Measurements from ENCODE around the gene CCDC170.

Gene CCDC170

DNA sequence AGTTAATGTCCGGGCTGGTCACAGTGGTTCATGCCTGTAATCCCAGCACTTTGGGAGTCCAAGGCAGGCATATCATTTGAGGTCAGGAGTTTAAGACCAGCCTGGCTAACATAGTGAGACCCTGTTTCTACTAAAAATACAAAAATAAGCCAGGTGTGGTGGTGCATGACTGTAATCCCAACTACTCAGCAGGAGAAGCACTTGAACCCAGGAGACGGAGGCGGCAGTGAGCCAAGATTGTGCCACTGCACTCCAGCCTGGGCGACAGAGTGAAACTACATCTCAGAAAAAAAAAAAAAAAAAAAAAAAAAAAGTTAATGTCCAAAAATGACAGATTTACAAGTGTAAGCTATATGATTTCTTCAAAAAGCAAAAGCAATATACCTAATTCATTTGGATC, 124.9 kb downstream of the CCDC170 start:
- DNase-seq (ENCODE audit: low read depth), result no peak

DNA sequence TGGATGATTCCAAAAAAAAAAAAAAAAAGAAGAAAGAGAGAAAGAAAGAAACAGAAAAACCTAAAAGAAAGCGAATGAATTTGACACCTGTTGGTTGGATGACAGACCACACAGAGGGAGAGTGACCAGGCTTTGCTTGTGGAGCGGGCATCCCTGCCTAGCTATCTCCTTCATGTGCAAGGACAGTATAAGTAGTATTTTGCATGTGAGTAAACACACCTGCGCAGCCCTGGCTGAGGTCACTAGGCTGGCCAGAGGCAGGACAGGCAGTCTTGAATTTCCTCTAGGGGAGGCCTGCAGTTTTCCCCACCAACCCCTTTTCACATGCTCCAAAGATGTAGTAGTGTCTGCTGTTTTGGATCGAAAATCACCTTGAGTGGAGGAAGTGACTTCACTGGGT, 126.4 kb downstream of the CCDC170 start:
- no peak for DNase-seq (ENCODE audit: low read depth)

DNA sequence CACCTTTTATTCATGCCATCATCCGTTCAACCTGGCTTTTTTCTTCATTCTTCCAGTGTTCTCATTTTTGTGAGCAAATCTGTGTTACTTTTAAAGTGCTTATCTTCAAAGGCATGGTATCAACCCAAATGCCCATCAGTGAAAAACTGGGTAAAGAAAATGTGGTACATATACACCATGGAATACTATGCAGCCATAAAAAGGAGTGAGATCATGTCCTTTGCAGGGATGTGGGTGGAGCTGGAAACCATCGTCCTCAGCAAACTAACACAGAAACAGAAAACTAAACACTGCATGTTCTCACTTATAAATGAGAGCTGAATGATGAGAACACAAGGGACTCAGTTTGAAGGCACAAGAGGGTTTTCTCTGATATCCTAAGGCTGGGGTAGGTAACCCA, 130.3 kb downstream of the CCDC170 start:
- no peak for DNase-seq (ENCODE audit: low read depth)

DNA sequence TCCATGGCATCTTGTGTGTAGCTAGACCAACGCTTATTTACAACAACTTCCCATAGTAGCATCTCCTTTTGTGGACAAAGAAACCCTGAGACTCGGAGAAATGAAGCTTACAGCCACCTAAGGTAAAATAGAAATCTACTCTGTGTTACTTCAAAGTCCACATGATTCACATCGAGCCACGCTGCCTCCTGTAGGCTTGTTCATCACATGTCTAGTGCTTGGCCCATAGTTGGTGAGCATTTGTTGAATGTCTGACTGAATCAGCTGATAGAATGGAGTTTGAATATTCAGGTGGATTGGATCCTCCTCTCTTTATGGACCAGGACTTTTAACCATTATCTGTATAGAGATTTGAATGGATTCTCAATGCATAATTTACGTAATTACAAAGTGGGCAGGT, 130.7 kb downstream of the CCDC170 start:
- no peak for DNase-seq (ENCODE audit: low read depth)

DNA sequence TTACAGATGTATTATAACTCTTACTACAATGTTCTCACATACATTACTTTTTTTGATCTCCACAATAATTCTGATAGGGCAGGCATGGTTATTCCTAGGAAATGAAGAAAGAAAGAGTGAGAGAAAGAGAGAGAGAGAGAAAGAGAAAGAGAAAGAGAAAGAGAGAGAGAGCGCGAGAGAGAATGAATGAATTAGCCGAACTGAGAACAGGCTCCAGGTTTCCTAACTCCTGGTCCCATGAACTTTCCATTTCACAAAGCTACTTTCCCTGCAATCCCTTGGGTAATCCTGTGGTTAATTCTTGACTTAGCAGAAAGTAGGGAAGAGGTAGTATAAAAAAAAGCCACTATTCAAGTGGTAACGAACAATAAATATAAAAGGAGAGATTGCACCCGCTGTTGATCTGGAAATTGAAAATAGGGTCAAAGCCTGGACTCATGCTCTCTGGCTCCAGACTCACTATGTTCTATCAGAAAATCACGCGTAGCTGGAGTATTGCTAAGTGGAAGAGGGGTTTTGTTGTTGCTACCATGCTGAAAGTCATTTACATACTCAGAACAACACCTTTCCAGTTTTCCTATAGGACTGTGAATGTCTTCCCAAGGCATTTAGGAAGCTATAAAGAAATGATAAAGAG, 131.2 kb downstream of the CCDC170 start:
- DNase-seq (ENCODE audit: low read depth), result no peak

DNA sequence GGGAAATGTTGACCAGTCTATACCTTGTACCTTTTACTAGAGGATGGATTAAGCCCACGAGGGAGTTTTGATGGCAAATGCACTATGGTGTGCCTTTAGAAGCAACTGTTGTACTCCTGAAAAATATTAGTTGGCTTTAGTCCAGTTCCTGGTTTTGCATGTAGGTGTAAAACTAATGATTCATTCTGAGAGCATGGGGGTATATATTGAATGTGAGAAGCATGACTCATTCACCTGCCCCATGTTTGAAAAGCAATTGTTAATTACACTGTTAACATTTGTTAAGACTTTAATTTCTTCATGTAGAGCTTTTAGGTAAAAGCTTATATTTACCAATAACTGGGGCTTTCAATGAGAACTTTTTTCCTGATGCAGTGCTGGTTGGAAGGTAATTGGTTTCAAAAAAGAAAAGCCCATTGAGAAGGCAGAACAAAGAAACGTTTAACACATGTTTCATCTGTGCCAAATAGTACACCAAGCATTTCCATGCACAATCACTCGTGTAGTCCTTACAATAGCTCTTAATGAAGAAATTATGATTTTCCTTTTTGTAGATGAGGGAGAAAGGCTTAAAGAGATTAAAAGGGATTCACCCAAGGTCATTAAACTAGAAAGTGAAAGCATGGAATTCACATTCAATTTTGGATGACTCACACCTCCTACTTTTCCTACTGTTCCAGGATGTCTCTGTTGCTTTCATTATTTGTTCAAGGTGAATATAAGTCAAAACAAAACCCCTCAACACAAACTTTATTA, 134.1 kb downstream of the CCDC170 start:
- peak; percentile 17 for DNase-seq (ENCODE audit: low read depth)

DNA sequence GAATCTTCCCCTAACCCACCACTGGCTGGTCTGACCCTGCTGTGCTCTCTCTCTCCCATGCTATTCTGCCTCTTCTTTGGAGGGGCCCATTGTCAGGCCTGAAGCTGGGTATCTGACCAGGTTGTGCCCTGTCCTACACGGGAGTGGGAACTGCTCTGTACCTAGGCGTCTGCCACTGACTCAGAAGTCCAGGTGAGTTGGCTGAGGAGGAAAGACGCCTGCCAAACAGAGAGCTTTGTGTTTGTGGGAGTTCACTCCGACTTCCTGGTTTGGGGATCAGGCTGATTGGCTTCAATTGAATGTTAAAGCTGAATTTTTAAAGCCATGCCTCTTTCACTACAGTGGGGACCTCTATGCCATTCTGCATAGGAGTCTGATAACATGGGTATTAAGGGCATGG, 136.0 kb downstream of the CCDC170 start:
- DNase-seq (ENCODE audit: low read depth), result no peak

DNA sequence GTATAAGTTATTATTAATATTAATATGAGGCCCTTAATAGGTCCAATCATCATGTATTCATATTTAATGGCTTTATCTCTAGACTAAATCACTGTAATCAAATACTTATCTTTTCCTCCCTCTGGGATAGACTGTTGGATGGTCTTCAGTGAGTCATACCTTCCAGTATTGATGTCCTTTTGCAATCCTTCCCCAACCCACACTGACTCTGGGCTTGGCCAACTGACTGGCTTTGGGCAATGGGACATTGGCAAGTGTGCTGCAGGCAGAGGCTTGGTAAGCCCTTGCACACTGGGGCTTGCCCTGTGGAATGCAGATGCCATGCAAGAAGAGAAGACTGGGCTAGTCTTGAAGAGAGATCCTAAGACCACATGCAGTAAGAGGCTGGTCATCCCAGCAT, 136.6 kb downstream of the CCDC170 start:
- DNase-seq (ENCODE audit: low read depth), result no peak

DNA sequence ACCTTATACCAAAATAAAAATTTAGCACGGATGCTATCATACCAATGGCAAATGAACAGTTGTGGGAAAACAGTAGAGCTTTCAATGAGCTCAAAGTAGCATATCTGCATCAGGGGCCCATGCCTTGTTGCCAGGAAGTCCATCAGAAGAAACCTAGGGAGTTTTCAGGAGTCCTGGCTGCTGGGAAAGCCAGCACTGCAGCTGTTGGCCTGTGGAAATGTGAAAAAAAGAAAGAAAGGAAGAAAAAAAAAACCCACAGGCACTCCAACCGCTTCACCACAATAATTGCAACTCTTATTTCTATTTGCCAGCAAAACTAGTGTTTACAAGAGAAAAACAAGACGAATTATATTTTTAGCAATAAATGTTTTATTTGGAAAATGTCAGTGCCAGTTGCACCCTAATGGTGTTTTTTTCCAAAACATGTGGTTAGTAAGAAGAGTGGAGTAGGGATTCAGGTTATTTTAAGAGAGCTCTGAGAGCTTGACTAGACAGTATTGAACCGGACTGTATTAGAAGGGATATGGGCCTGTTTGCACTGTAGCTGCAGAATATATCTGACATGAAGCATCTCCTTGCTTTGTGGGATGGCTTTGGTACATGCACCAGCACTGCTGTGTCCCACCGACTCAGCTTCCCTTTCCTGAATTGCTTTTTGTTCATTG, 137.3 kb downstream of the CCDC170 start:
- no peak for DNase-seq (ENCODE audit: low read depth)

DNA sequence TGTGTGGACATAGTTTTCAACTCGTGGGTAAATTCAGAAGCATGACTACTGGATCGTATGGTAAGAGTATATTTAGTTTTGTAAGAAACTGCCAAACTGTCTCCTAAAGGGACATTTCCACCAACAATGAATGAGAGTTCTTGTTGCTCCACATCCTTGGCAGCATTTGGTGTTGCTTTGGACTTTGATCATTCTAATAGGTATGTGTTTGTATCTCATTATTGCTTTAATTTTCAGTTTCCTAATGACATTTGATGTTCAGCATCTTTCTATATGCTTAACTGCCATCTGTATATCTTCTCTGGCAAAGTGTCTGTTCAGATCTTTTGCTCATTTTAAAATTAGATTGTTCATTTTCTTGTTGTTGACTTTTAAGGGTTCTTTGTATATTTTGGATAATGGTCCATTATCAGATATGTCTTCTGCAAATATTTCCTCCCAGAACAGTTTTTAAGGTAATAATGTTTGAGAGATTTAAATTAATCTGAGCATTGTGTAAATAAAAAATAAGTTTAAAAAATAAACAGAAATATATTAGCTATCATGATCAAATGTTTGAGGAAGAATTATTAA, 138.7 kb downstream of the CCDC170 start:
- no peak for DNase-seq (ENCODE audit: low read depth)

DNA sequence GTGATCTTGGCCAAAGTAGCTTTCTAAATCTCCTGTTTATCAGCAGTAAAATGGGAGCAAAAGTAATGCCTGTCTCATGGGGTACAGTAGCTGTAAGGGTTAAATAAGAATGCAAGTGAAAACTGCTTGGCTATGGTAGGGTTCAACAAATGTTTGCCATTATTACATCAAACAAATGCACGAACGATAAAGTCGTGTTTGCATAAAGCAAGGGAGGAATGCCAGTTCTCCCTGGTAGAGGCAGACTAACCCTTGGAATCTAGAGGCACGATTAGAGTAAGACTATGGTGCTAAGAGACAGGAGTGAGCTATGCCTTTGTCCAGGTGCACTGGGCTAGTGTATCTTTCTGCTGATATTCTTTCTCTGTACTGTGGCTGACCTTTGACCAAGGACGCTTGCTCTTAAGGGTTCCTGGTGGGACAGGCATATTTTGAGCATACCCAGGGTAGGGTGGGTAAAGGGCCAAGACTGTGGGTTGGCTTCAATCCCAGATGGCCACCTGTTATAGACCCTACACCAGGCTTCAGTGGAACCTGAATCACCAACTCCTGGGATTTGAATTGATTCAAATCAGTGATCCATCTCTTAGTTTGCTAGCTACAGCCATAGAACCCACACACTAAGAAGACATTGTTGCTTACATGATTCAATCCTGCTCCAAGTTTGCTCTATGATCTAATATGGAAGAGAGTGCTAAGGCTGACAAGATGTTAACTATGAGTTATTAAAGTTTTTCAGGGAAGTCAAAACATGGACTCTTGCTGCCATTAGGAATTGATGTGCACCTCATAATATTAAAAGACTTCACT, 139.9 kb downstream of the CCDC170 start:
- DNase-seq (ENCODE audit: low read depth), result no peak

DNA sequence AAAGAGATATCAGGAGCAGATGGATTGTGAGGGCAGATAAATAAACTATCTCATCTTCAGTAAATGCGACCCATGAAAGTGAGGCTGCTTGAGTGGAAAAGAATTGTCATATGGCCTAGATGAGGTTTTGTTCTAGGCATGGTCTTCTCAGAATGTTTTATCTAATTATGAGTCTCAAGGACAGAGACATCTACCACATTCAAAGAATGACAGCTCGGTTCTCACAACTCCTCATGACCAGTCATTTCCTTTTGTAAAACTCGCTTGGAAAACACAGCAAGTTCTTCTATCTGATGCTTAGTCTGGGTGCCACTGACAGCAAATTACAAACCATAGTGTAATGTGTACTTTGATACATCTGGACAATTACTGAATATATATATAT, 140.5 kb downstream of the CCDC170 start:
- DNase-seq (ENCODE audit: low read depth), result no peak

DNA sequence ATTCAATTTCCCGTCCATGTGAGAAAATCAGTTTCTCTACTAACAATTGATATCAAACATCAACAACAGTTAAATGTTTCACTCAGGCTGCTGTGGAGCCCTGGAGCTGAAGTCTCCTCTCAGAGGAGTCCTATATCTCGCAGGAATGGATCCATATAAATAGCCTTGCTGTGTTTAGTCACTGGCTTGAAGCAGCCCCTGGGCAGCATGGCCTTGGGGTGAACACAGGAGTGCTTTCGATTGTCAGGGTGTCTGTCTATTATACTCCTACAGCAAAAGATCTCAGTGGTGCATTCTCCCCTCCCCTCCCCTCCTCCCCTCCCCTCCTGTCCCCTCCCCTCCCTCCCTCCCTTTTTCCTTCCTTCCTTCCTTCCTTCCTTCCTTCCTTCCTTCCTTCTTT, 141.9 kb downstream of the CCDC170 start:
- DNase-seq (ENCODE audit: low read depth), result no peak

DNA sequence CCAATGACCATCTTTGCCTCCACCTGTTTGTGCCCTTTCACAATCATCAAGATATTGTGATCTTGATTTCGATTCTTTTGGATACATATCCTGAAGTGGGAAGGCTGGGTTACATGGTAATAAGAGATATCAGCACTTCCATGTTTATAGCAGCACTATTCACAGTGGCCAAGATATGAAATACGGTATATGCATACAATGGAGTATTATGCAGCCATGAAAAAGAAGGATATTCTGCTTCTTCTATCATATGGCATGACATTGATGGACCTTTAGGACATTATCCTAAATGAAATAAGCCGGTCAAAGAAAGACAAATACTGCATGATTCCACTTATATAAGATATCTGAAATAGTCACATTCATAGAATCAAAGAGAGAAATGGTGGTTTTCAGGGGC, 144.0 kb downstream of the CCDC170 start:
- no peak for DNase-seq (ENCODE audit: low read depth)

DNA sequence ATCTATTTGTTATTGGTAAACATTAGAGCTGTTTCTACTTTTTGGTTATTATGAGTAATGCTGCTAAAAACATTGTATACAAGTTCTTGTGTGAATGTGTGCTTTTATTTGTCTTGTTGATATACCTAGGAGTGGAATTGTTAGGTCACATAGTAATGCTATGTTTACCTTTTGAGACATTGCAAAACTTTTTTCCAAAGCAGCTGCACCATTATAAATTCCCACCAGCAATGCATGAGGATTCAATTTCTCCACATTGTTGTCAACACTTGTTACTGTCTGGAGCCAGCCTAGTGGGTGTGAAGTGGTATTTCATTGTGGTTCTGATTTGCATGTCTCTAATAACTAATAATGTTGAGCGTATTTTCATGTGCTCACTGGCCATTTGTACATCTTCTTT, 145.9 kb downstream of the CCDC170 start:
- no peak for DNase-seq (ENCODE audit: low read depth)

DNA sequence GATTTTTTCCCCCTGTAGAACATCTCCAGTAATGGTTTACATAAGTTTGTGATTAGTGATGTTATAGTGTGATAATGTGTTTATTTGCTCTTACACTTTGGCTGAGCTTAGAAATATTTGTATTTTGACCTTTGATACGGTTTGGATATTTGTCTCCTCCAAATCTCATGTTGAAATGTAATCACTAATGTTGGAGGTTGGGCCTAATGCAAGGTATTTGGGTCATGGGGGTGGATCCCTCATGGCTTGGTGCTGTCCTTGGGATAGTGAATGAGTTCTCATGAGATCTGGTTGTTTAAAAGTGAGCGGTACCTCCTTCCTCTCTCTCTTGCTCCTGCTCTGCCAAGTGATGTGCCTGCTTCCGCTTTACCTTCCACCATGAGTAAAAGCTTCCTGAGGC, 147.2 kb downstream of the CCDC170 start:
- no peak for DNase-seq (ENCODE audit: low read depth)

DNA sequence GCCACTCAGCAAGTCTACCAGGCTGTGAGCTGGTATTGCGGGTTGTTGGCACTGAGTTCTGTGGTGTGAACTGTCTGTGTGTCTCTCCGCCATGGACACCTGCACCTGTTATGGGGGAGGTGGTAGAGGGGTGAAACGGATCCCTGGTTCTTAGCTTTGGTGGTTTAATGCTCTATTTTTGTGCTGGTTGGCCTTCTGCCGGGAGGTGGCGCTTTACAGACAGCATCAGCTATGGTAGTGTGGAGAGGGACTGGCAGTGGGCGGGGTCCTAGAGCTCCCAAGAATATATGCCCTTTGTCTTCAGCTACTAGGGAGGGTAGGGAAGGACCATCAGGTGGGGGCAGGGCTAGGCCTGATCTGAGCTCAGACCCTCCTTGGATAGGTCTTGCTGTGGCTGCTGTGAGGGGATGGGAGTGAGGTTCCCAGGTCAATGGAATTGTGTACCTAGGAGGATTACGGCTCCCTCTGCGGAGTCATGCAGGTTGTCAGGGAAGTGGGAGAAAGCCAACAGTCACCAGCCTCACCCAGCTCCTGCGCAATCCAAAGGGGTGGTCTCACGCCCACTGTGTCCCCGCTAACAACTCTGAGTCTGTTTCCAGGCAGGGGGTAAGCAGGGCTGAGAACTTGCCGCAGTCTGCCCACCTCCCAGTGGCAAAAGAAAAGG, 154.3 kb downstream of the CCDC170 start:
- peak; percentile 5 for DNase-seq (ENCODE audit: low read depth)

DNA sequence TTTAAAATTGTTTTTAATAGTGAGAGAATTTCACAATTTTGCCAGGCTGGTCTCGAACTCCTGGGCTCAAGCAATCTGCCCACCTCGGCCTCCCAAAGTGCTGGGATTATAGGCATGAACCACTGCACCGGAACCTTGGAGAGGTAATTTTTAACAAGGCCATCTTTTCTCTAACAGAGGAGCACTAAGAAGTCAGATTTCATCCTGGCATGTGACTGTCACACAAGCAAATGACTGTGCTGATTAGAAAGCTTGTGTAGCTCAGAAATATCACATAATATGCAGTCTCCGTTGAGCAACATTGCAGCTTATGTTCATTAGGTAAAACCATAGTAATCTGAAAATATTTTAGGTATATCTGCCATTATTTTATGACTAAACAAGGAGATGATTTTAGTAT, 156.0 kb downstream of the CCDC170 start:
- no peak for DNase-seq (ENCODE audit: low read depth)

DNA sequence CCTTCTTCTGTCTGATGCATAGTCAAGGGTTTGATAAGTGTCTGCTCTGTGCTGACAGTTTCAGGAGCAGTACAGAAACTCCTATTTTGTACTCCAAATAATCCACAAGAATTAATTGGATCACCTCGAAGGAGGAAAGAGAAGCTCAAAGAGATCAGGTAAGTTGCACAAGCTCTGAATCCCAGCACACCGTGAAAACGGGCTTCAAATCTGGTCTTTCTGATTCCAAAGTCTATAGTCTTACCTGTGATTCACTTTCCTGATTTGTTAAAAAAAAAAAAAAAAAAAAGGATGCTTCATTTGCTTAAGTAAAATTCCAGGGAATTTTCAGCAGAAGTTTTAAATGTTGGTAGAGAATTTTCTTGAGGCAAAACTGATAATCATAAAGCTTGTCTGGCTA, 157.8 kb downstream of the CCDC170 start:
- no peak for DNase-seq (ENCODE audit: low read depth)

DNA sequence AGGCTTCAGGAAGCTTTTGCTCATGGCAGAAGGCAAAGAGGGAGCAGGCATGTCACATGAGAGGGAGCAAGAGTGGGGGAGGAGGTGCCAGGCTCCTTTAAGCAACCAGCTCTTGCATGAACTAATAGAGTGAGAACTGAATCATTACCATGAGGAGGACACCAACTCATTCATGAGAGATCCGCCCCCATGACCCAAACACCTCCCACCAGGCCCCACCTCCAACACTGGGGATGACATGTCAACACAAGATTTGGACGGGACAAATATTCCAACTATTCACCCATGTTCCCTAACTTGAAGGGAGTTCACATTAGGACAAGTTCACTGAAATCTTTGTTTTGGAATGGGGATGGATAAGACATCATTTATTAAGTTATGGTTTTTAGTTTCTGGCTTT, 158.5 kb downstream of the CCDC170 start:
- no peak for DNase-seq (ENCODE audit: low read depth)

DNA sequence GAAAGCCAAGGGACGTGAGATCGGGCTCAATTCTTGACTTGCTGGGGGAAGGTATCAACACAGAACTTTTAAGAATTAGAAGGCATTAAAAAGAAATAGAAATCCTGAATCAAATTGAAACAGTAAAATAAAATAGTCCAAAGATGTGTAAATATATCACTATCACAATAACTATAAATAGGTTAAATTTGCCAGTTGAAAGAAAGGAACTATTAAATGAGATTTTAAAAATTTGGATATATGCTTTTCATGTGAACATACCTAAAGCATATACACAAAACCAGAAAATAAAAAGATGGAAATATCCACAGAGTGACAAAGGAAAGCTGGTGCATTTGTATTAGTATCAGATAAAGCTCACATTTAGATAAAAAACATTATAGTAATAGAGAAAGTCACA, 161.3 kb downstream of the CCDC170 start:
- DNase-seq (ENCODE audit: low read depth), result no peak

DNA sequence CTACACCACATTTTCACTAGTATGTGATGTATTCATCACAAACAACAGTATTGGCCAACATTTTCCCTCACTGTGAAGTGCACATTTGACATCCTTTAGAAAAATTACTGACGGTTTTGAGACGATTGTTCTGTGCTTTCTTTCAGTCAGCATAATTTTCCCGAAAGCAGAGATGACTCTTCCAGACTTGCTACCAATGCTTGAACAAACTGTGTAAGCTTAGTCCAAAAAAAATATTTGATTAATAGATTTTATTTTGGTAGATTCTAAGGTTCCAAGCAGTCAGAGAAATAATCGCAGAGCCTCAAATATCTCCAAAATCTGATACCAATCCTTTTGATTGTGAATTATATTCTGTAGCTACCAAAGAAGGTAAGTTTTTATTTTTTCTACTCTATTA, 162.6 kb downstream of the CCDC170 start:
- DNase-seq (ENCODE audit: low read depth), result no peak

Measured in ELR (cell line).